Measurements from ENCODE around the gene THOC5.
A peak's percentile ranks its signal among the peaks of the same experiment; 100 is the strongest.

THOC5 gene

GRCh38 chr22:29476116-29476515, 77.4 kb downstream of the THOC5 start:
- DNase-seq (ENCODE audit: low spot score), result no peak

GRCh38 chr22:29475550-29475949, 78.0 kb downstream of the THOC5 start:
- no peak for DNase-seq (ENCODE audit: low spot score)

GRCh38 chr22:29473001-29473400, 80.6 kb downstream of the THOC5 start:
- DNase-seq (ENCODE audit: low spot score), result no peak

DNA sequence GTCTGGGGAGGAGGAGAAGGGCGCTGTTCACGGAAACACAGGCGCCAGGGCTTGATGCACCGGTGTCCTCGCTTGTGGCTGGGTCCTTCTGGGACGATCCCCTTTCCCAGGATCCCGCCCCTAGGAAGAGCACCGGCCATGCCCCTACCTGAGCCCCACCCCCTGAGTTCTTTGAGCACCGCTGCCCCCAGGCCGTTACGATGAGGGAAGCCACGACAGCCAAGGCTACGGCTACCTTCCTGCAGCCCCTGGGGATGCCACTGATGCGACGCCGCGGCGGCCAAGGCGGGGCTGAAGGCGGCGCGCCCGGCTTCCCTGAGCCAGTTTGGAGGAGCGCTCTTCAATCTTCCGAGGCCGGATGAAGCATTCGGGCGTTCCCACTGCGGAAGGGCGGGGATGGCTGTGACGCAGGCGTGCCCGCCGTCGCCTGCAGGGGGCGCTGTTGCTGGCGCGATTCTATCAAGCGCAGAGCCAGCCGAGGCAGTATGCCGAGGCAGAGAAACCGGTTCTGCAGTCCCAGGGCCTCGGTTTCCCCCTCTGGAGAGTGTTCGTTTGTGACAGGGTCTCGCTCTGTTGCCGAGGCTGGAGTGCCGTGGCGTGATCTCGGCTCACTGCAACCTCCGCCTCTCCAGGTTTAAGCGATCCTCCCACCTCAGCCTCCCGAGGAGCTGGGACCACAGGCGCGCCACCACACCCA, 83.2 kb downstream of the THOC5 start:
- DNase-seq (ENCODE audit: low spot score), result peak; percentile 93

DNA sequence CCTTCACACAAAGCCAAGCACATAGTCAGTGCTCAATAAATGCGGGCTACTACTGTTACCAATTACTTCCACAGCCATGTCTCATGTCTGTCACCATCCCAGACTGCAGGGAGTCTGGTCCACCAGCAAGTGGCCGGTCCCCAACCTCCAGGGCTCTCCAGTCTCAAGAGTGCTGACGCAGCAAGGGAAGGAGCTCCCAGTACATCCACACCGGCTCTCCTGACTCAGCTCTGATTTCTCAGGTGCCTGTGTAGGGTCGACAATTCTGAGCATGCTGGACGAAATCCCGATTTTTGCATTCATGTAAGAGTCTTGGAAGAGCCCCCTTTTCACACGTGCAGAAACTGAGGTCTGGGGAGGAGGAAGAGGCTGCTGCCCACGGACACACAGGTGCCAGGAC, 83.8 kb downstream of the THOC5 start:
- DNase-seq (ENCODE audit: low spot score), result no peak

GRCh38 chr22:29464581-29464980, 89.0 kb downstream of the THOC5 start:
- no peak for DNase-seq (ENCODE audit: low spot score)

- no peak for DNase-seq (ENCODE audit: low spot score)
These were observed 89.9 kb downstream of the THOC5 start for GRCh38 chr22:29463629-29464028.

- DNase-seq (ENCODE audit: low spot score), result no peak
These were observed 92.3 kb downstream of the THOC5 start for GRCh38 chr22:29461263-29461662.

- DNase-seq (ENCODE audit: low spot score), result no peak
These were observed 93.8 kb downstream of the THOC5 start for GRCh38 chr22:29459773-29460172.

DNA sequence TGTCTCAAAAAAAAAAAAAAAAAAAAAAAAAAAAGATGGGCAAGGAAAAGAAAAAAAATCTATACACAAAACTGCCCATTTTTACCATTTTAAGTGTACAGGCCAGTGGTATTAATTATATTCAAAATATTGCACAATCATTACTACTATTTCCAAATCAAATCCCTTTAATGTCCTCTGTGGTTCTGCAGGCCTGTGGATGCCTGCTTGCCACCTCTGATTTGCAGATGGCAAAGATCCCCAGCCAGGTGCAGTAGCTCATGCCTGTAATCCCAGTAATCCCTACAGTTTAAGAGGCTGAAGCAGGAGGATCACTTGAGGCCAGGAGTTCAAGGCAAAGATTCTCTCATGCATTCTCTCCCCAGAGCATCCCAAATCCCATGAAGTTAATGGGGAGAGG, 95.0 kb downstream of the THOC5 start:
- no peak for DNase-seq (ENCODE audit: low spot score)

- peak; percentile 75 for DNase-seq (ENCODE audit: low spot score)
These were observed 95.8 kb downstream of the THOC5 start for GRCh38 chr22:29457730-29458129.

DNA sequence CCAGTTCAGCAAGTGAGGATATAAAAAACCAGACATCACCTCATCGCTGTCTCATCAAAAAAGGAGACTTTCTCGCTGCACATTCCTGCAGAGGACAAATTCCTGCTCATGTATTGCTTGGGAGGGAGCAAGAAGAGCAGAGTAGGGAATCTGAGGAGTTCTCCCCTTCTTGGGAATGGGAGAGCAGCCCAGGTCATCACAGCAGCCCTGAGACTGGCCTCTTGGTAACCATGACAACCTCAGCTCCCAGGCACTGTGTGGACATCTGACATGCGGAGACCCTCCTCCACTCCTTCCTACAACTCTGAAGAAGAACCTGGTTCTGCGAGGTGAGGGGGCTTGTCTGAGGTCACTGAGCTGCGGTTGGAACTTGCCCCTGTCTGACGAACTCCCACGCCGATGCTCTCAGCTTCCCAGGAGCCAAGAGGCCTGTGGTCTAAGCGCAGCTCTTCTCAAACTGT, 97.3 kb downstream of the THOC5 start:
- DNase-seq (ENCODE audit: low spot score), result peak; percentile 68

Data from ecto neural progenitor cell (in vitro differentiated cells).